Lung (tissue), 12 donors: Measurements from ENCODE around the gene GFOD1. TPM values are rescaled to one million over a fixed set of nuclear protein-coding genes. Genes with fewer than 3 reads are reported as not detected.

Experiments
- ATAC-seq: fragments of 200-7000 bp; cut with Tn5 transposase; one replicate; pipeline ENCODE4 v1.9.1; 2020; ENCODE audit warnings: moderate number of reproducible peaks; ENCODE audit not compliant: insufficient read depth, low FRiP score
- DNase-seq, 3 donors: peaks; one replicate each; pipeline ENCODE4 v3.0.0-alpha.2; 2013 to 2017
- H3K27ac ChIP-seq, 2 donors: one replicate each; pipeline ENCODE4 v1.5.1; 2013; ENCODE audit warnings: mild to moderate bottlenecking in 2 of 2, moderate library complexity in 2 of 2, control low read depth in 1 of 2, inconsistent platforms in 1 of 2, low read depth in 1 of 2, low read length in 1 of 2
- H3K27me3 ChIP-seq, 3 donors: one replicate each; pipeline ENCODE4 v1.5.1; 2013; ENCODE audit warnings: low read length in 2 of 3; ENCODE audit not compliant: control insufficient read depth in 3 of 3, insufficient read depth in 3 of 3
- H3K36me3 ChIP-seq, 4 donors: one replicate each; pipeline ENCODE4 v1.5.1; 2013; ENCODE audit warnings: low read length in 4 of 4, mild to moderate bottlenecking in 1 of 4, moderate library complexity in 1 of 4; ENCODE audit not compliant: control insufficient read depth in 4 of 4, insufficient read depth in 4 of 4
- H3K4me1 ChIP-seq, 5 donors: one replicate each; pipeline ENCODE4 v1.5.1; 2013; ENCODE audit warnings: low read length in 5 of 5, mild to moderate bottlenecking in 2 of 5, moderate library complexity in 1 of 5; ENCODE audit not compliant: control insufficient read depth in 5 of 5, insufficient read depth in 5 of 5
- H3K4me3 ChIP-seq: one replicate; pipeline ENCODE4 v1.5.1; 2013; ENCODE audit warnings: mild to moderate bottlenecking, control low read depth, moderate library complexity
- H3K9ac ChIP-seq, 2 donors: one replicate each; pipeline ENCODE4 v1.5.1; 2013; ENCODE audit warnings: low read length in 2 of 2, control low read depth in 1 of 2; ENCODE audit not compliant: insufficient read depth in 1 of 2
- H3K9me3 ChIP-seq, 4 donors: one replicate each; pipeline ENCODE4 v1.5.1; 2013; ENCODE audit warnings: low read length in 3 of 4, mild to moderate bottlenecking in 1 of 4, moderate library complexity in 1 of 4; ENCODE audit not compliant: control insufficient read depth in 4 of 4, insufficient read depth in 3 of 4
- CTCF ChIP-seq: IDR thresholded peaks from 2 replicates; pipeline ENCODE4 v1.5.1; 2012; ENCODE audit warnings: mild to moderate bottlenecking; ENCODE audit errors: control extremely low read depth, extremely low read depth
- WGBS, 2 donors: extraction: QIAGEN DNeasy Blood & Tissue Kit; methylation state at CpG; one replicate each; pipeline ENCODE4 v1.1.7; 2013; 5-methylcytosine and 5-hydroxymethylcytosine counted together
- polyA plus RNA-seq, 2 donors: library from polyadenylated mRNA; stranded (reverse); fragments of 200-250 nt; gene quantifications; one replicate each; pipeline ENCODE4 v1.2.1, GENCODE V29; 2013
- total RNA-seq, 2 donors: library from RNA; depleted of rRNA in 1 of 2; stranded (reverse); fragments of >200 nt in 1 of 2; gene quantifications; one replicate each; pipeline ENCODE4 v1.2.1, GENCODE V29; 2014 to 2021
- donor health status: control.
- donor health status: control.
- donor health status: Bipolar disorder and iron deficiency.
- donor health status: healthy.
- donor health status: DM: yes; HTN: yes; CAD: no.

GFOD1 gene
- total and polyA plus RNA-seq, 4 donors = 4.0 to 22.8 (median 7.9) TPM

- no peak for TF ChIP-seq CTCF
- WGBS, 2 donors = 68 to 75% methylated on average over 3 of the region's 3 CpGs
- peaks cover 20 to 49% (median 33%) of the 10 kb centered on the region in 5 donors for H3K4me1 ChIP-seq
- peaks cover 0 to 5% (median 0%) of the 10 kb centered on the region in 4 donors for H3K36me3 ChIP-seq
- no peaks in the 10 kb centered on the region for H3K27me3 ChIP-seq
- no peak overlapping the region for H3K4me3 ChIP-seq
- DNase-seq (peak in 1 of 3 donors; percentile 48), ATAC-seq (no peak)
- H3K27ac ChIP-seq = peak overlapping the region in 1 of 2 donors; percentile 41
- H3K9me3 ChIP-seq = no peaks in the 10 kb centered on the region
- H3K9ac ChIP-seq = no peak overlapping the region
Measured at GRCh38 chr6:13467216-13467600, 20.2 kb downstream of the GFOD1 start.

- DNase-seq = peak in 2 of 3 donors; percentile 30 to 61
- Histone ChIP-seq H3K4me3 (no peak overlapping the region), H3K27me3 (no peaks in the 10 kb centered on the region), H3K36me3 (peaks cover 0 to 5% (median 0%) of the 10 kb centered on the region in 4 donors), H3K9ac (no peak overlapping the region), H3K27ac (no peak overlapping the region), H3K9me3 (no peaks in the 10 kb centered on the region), H3K4me1 (peaks cover 21 to 55% (median 37%) of the 10 kb centered on the region in 5 donors)
- ATAC-seq = no peak
- TF ChIP-seq CTCF = no peak
- WGBS, 2 donors = 78 to 85% methylated on average over 6 of the region's 6 CpGs
Measured at GRCh38 chr6:13466304-13467215, 20.8 kb downstream of the GFOD1 start.

GRCh38 chr6:13465734-13466133, 21.7 kb downstream of the GFOD1 start:
- H3K36me3 ChIP-seq = peaks cover 0 to 5% (median 0%) of the 10 kb centered on the region in 4 donors
- H3K4me3 ChIP-seq = no peak overlapping the region
- no peak overlapping the region for H3K27ac ChIP-seq
- no peak for TF ChIP-seq CTCF
- H3K4me1 ChIP-seq = peaks cover 21 to 59% (median 37%) of the 10 kb centered on the region in 5 donors
- no peaks in the 10 kb centered on the region for H3K9me3 ChIP-seq
- 99 to 100% methylated on average over 1 of the region's 1 CpG for WGBS, 2 donors
- H3K27me3 ChIP-seq = no peaks in the 10 kb centered on the region
- H3K9ac ChIP-seq = no peak overlapping the region
- ATAC-seq (no peak), DNase-seq (no peak)
